GM12892 (cell line): ENCODE data around the gene DNAH11.

ENCODE experiments used
- DNase-seq: peaks from one replicate; pipeline ENCODE4 v3.0.0; 2011; ENCODE audit not compliant: insufficient read length
- FAIRE-seq: peaks from 2 replicates; lab custom pipeline; 2011; peaks lifted over from hg19 to GRCh38; lab: Jason Lieb, UNC
- POLR2A ChIP-seq: IDR thresholded peaks from 2 replicates; pipeline ENCODE4 v1.6.1; 2011; ENCODE audit warnings: low read depth, low read length, control low read depth
- POLR2AphosphoS5 ChIP-seq: IDR thresholded peaks from 2 replicates; pipeline ENCODE4 v1.6.1; 2011; ENCODE audit warnings: low read depth, low read length, control low read depth
- TAF1 ChIP-seq: IDR thresholded peaks from 2 replicates; pipeline ENCODE4 v1.6.1; 2011; ENCODE audit warnings: low read depth, mild to moderate bottlenecking, control low read depth, low read length, borderline replicate concordance

DNAH11 gene

GRCh38 chr7:21550821-21551531 is 8.1 kb downstream of the DNAH11 start:
- DNase-seq: no peak
- no peak for FAIRE-seq
- TF ChIP-seq POLR2AphosphoS5 (no peak), POLR2A (no peak)

- no peak for TF ChIP-seq TAF1
- TF ChIP-seq POLR2AphosphoS5: no peak
- no peak for TF ChIP-seq POLR2A
- DNase-seq: no peak
- FAIRE-seq: no peak
Observed at GRCh38 chr7:21562385-21562784, 19.5 kb downstream of the DNAH11 start.

- FAIRE-seq: no peak
- no peak for DNase-seq
- TF ChIP-seq POLR2AphosphoS5 (no peak), POLR2A (no peak), TAF1 (no peak)
Observed at GRCh38 chr7:21565614-21566013, 22.8 kb downstream of the DNAH11 start.

- FAIRE-seq: no peak
- no peak for DNase-seq
Observed at GRCh38 chr7:21566094-21566493, 23.3 kb downstream of the DNAH11 start.

GRCh38 chr7:21568762-21569161 is 25.9 kb downstream of the DNAH11 start:
- TF ChIP-seq POLR2AphosphoS5: no peak
- no peak for TF ChIP-seq POLR2A
- no peak for TF ChIP-seq TAF1
- DNase-seq: no peak
- FAIRE-seq: no peak

More at GRCh38 chr7:21566094-21566493, 23.3 kb downstream of the DNAH11 start:
- TF ChIP-seq POLR2A (no peak), POLR2AphosphoS5 (no peak), TAF1 (no peak)

GRCh38 chr7:21572331-21573313 is 29.8 kb downstream of the DNAH11 start:
- FAIRE-seq (no peak), DNase-seq (no peak)
- TF ChIP-seq TAF1: no peak
- TF ChIP-seq POLR2A: no peak
- no peak for TF ChIP-seq POLR2AphosphoS5

- FAIRE-seq: no peak
- no peak for TF ChIP-seq POLR2AphosphoS5
- no peak for TF ChIP-seq TAF1
- TF ChIP-seq POLR2A: no peak
- DNase-seq: no peak
Observed at GRCh38 chr7:21579341-21580072, 36.7 kb downstream of the DNAH11 start.

- no peak for TF ChIP-seq POLR2A
- DNase-seq (no peak), FAIRE-seq (no peak)
Observed at GRCh38 chr7:21580073-21580521, 37.3 kb downstream of the DNAH11 start.

- no peak for DNase-seq
- FAIRE-seq: no peak
- TF ChIP-seq TAF1: no peak
- no peak for TF ChIP-seq POLR2AphosphoS5
- TF ChIP-seq POLR2A: no peak
Observed at GRCh38 chr7:21585070-21585724, 42.4 kb downstream of the DNAH11 start.

GRCh38 chr7:21587139-21587784 is 44.4 kb downstream of the DNAH11 start:
- TF ChIP-seq POLR2AphosphoS5 (no peak), POLR2A (no peak), TAF1 (no peak)
- no peak for DNase-seq
- no peak for FAIRE-seq

- FAIRE-seq (no peak), DNase-seq (no peak)
- no peak for TF ChIP-seq POLR2AphosphoS5
- no peak for TF ChIP-seq TAF1
- TF ChIP-seq POLR2A: no peak
Observed at GRCh38 chr7:21596801-21597200, 54.0 kb downstream of the DNAH11 start.
